ENCODE data around the gene GAK. TPM values are rescaled to one million over a fixed set of nuclear protein-coding genes. Genes with fewer than 3 reads are reported as not detected.

Gene GAK
- total and polyA plus RNA-seq, 2 of the 13 experiments (the other 11 are each of a cell fraction or from before 2014, with no cell fraction given), result 17.5 to 44.3 TPM

DNA sequence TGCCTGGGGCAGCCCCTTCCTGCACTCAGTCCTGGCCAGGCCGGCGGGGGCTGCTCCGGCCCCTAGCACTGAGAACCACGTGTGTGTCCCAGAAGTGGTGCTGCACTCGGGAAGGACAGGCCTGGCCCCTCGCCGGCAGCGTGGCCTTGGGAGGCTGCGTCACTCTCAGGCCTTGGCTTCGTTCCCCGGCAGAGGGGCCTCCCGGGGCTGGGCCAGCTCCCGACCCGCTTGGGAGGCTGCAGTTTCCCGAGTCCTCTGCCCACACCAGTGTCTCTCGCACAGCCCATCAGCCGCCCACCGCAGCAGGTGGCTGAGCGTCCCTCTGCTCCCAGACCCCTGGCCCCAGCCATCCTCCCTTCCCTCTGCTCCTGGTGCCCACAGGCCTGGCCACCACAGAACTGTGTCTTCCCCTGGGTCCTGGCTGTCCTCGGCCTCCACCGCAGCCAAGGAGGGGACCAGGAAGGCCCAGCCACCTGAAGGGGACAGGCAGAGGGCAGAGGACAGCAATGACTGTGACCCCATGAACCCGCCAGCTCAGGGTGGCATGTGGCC lies 95.3 kb downstream of the GAK start:
- Histone ChIP-seq H2AFZ (ENCODE audit: low read length) (no peak overlapping the region), H3K4me1 (ENCODE audit: insufficient read depth, low read length) (peaks cover 13% of the 10 kb centered on the region; the same call in 1 of the 2 replicates), H4K20me1 (ENCODE audit: insufficient read depth, low read length) (no peaks in the 10 kb centered on the region), H3K4me3 (replicated peaks in 1 of 3; ENCODE audit: insufficient read depth in 1 of 3, low read depth in 2 of 3, low read length in 3 of 3) (no peak overlapping the region), H3K4me2 (ENCODE audit: low read depth, low read length) (no peak overlapping the region), H3K9me3 (ENCODE audit: low read length) (peaks cover 12% of the 10 kb centered on the region), H3K36me3 (replicated peaks in 1 of 2; ENCODE audit: control insufficient read depth in 1 of 2, insufficient read depth in 2 of 2, low read length in 2 of 2) (no peaks in the 10 kb centered on the region), H3K27me3 (ENCODE audit: control insufficient read depth in 1 of 2, insufficient read depth in 2 of 2, low read length in 2 of 2) (peaks cover 18 to 39% of the 10 kb centered on the region in 2 experiments), H3K27ac (ENCODE audit: extremely low read length, insufficient read depth, low read length) (no peak overlapping the region), H3K79me2 (ENCODE audit: insufficient read depth, low read length) (no peaks in the 10 kb centered on the region), H3K9ac (ENCODE audit: insufficient read depth, low read depth, low read length) (no peak overlapping the region)
- BruUV-seq (replicated peaks), result no TSS peak
- ChIA-PET CTCF (ENCODE audit: low intra/inter-chr PET ratio, low total read pairs) (no interaction called here), POLR2A (interaction anchor here (1.1 kb wide), 1 partner anchor 20 kb away, joined by 3 read pairs; no protein-coding TSS in a partner anchor)
- FAIRE-seq (no peak), ATAC-seq (peak; percentile 80), DNase-seq (ENCODE audit: low spot score) (peak; percentile 22)
- intact Hi-C loops (cut with micrococcal nuclease; ENCODE audit: unreplicated experiment), result no loop called here
- 79% methylated on average over 2 of the region's 22 CpGs for WGBS (ENCODE audit: low lambda C conversion rate)
- in situ Hi-C loops (cut with HindIII; ENCODE audit: extremely low pct_ligation_motif_present, low pct_unique_long_range_greater_than_20kb), result no loop called here
- 0 out of 2 replicates have a peak, but pooled peaks have one; percentile 69 for TF ChIP-seq ZNF468 (CRISPR knock-in tag; IDR thresholded peaks at IDR 0.05)
- TF ChIP-seq, protein P1, sequence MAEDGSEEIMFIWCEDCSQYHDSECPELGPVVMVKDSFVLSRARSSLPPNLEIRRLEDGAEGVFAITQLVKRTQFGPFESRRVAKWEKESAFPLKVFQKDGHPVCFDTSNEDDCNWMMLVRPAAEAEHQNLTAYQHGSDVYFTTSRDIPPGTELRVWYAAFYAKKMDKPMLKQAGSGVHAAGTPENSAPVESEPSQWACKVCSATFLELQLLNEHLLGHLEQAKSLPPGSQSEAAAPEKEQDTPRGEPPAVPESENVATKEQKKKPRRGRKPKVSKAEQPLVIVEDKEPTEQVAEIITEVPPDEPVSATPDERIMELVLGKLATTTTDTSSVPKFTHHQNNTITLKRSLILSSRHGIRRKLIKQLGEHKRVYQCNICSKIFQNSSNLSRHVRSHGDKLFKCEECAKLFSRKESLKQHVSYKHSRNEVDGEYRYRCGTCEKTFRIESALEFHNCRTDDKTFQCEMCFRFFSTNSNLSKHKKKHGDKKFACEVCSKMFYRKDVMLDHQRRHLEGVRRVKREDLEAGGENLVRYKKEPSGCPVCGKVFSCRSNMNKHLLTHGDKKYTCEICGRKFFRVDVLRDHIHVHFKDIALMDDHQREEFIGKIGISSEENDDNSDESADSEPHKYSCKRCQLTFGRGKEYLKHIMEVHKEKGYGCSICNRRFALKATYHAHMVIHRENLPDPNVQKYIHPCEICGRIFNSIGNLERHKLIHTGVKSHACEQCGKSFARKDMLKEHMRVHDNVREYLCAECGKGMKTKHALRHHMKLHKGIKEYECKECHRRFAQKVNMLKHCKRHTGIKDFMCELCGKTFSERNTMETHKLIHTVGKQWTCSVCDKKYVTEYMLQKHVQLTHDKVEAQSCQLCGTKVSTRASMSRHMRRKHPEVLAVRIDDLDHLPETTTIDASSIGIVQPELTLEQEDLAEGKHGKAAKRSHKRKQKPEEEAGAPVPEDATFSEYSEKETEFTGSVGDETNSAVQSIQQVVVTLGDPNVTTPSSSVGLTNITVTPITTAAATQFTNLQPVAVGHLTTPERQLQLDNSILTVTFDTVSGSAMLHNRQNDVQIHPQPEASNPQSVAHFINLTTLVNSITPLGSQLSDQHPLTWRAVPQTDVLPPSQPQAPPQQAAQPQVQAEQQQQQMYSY (CRISPR knock-in tag; IDR thresholded peaks at IDR 0.05), result no peak
- peak; percentile 16 for TF ChIP-seq RBM39 (IDR thresholded peaks at IDR 0.05; ENCODE audit: low read depth, low read length, poor library complexity, severe bottlenecking)
- TF ChIP-seq, protein P2, sequence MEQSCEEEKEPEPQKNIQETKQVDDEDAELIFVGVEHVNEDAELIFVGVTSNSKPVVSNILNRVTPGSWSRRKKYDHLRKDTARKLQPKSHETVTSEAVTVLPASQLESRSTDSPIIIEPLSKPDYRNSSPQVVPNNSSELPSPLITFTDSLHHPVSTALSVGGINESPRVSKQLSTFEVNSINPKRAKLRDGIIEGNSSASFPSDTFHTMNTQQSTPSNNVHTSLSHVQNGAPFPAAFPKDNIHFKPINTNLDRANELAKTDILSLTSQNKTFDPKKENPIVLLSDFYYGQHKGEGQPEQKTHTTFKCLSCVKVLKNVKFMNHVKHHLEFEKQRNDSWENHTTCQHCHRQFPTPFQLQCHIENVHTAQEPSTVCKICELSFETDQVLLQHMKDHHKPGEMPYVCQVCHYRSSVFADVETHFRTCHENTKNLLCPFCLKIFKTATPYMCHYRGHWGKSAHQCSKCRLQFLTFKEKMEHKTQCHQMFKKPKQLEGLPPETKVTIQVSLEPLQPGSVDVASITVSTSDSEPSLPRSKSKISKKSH (CRISPR knock-in tag; IDR thresholded peaks at IDR 0.05; ENCODE audit: borderline replicate concordance), result 0 out of 2 replicates have a peak, but pooled peaks have one; percentile 21
- TF ChIP-seq ZNF788 (CRISPR knock-in tag; IDR thresholded peaks at IDR 0.05; ENCODE audit: borderline replicate concordance), result peak; percentile 55; the same call in 1 of the 2 replicates
- peak; percentile 70 for TF ChIP-seq KDM2A (CRISPR knock-in tag; IDR thresholded peaks at IDR 0.05; ENCODE audit: borderline replicate concordance, low read depth)
- TF ChIP-seq, protein P3, sequence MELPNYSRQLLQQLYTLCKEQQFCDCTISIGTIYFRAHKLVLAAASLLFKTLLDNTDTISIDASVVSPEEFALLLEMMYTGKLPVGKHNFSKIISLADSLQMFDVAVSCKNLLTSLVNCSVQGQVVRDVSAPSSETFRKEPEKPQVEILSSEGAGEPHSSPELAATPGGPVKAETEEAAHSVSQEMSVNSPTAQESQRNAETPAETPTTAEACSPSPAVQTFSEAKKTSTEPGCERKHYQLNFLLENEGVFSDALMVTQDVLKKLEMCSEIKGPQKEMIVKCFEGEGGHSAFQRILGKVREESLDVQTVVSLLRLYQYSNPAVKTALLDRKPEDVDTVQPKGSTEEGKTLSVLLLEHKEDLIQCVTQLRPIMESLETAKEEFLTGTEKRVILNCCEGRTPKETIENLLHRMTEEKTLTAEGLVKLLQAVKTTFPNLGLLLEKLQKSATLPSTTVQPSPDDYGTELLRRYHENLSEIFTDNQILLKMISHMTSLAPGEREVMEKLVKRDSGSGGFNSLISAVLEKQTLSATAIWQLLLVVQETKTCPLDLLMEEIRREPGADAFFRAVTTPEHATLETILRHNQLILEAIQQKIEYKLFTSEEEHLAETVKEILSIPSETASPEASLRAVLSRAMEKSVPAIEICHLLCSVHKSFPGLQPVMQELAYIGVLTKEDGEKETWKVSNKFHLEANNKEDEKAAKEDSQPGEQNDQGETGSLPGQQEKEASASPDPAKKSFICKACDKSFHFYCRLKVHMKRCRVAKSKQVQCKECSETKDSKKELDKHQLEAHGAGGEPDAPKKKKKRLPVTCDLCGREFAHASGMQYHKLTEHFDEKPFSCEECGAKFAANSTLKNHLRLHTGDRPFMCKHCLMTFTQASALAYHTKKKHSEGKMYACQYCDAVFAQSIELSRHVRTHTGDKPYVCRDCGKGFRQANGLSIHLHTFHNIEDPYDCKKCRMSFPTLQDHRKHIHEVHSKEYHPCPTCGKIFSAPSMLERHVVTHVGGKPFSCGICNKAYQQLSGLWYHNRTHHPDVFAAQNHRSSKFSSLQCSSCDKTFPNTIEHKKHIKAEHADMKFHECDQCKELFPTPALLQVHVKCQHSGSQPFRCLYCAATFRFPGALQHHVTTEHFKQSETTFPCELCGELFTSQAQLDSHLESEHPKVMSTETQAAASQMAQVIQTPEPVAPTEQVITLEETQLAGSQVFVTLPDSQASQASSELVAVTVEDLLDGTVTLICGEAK (IDR thresholded peaks at IDR 0.05), result no peak
- TF ChIP-seq, protein P3 (CRISPR knock-in tag; IDR thresholded peaks at IDR 0.05), result peak; percentile 34; the same call in 1 of the 2 replicates
